HG02938 (cell line): ENCODE data around the gene C1QTNF2.

ENCODE experiments used
- ATAC-seq: cut with Tn5 transposase; IDR thresholded peaks from one replicate; pipeline ENCODE4 v1.9.1; 2021; ENCODE audit warnings: mild to moderate bottlenecking, moderate library complexity; ENCODE audit not compliant: unreplicated experiment

C1QTNF2 gene

DNA sequence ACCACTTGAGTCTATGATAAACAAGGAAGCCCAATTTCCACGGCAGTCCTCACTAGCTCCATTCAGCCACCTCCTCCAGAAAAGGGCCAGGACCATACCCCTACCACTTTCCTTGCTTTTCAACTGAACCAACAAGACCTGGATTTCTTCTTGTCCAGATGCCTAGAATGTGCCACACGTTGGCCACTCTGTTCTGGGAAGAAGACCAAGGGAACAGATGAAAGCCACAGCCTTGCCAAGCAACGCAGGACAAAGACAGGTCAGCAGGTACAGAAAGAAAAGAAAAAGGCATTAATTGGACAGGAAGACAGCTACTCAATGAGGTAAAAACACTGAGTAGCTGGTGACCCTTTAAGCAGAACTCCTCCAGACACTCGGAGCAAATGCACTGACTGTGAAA, 60.3 kb downstream of the C1QTNF2 start:
- ATAC-seq = no peak

DNA sequence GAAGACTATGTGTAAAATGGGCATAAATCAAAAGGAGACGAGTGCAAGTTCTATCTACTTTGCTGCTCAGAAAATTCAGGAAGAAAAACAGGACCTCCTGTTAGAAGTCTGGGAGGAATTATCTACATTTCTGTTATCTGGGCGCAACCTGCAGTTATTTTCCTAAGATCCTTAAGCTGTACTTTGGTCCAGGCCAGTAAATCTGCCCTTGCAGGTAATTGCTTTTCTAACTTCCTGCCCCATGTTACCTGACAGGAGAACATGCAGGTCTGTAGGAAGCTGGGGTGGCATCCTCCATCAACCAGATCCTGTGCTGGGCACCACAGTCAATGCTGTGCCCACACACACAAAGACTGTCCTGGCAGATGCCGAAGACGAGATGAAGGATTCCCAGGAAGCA, 63.7 kb downstream of the C1QTNF2 start:
- ATAC-seq = no peak

GRCh38 chr5:160305319-160305718, 65.1 kb downstream of the C1QTNF2 start:
- ATAC-seq = no peak

- no peak for ATAC-seq
Observed at GRCh38 chr5:160303690-160304089, 66.7 kb downstream of the C1QTNF2 start.

DNA sequence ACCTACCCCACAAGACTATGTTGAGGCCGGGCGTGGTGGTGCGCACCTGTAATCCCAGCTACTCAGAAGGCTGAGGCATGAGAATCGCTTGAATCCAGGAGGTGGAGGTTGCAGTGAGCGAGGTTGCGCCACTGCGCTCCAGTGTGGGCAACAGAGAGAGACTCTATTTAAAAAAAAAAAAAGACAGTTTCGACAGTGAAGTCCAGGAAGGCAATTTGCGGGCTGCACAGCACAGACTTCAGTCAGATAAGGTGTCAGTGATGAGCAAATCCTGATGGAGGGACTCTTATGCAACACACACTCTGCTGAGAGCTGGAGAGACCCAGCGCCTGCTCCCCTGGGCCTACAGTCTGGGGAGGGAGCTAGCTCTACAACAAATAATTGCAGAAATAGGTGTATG, 72.2 kb downstream of the C1QTNF2 start:
- ATAC-seq = no peak

DNA sequence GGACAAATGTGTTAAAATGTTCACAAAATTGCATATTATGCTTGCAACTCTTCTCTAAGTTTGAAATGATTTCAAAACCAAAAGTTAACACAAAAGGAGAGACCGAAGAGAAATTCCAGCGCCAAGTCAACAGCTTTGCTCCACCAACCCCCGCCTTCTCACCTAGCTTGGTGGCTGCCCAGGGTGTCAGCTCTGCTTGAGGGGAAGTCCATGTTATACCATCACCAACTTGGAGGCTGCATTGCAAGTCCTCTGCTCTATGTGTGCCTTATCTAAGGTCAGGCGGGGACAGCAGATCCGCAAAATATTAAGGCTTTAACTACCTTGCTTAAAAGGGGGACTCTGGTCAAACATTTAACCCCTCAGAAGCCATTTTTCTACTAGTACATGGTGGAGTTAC, 72.7 kb downstream of the C1QTNF2 start:
- ATAC-seq = no peak
